HCT116 (cell line): Measurements from ENCODE around the gene PGBD5. TPM values are rescaled to one million over a fixed set of nuclear protein-coding genes. Genes with fewer than 3 reads are reported as not detected.

Source experiments
- ATAC-seq: fragments of 200-7000 bp; cut with Tn5 transposase; 2 replicates; pipeline ENCODE4 v1.9.1; 2020; ENCODE audit warnings: mild to moderate bottlenecking, moderate library complexity
- BruUV-seq: library from RNA; stranded (reverse); fragments of 400-500 nt; replicated peaks from 2 replicates; lab custom pipeline; 2021; lab: Mats Ljungman, UMichigan
- CTCF ChIA-PET: fragments of 300-600 bp; sonication (Branson Sonifier 250); formaldehyde crosslinking; loops from one replicate; lab custom pipeline; 2021; ENCODE audit warnings: antibody characterized with exemption; lab: Charles Lee
- POLR2A ChIA-PET: fragments of 300-600, 350-600 bp; sonication (Branson Sonifier 250); formaldehyde crosslinking; loops from one replicate; lab custom pipeline; 2021; ENCODE audit warnings: antibody characterized with exemption; lab: Charles Lee
- RAD21 ChIA-PET, 2 experiments: fragments of 300-600 bp; sonication (Branson Sonifier 250); formaldehyde crosslinking; loops; one replicate each; lab custom pipeline; 2023; ENCODE audit warnings: low total read pairs in 2 of 2; ENCODE audit not compliant: uncharacterized antibody in 2 of 2, unreplicated experiment in 2 of 2, low non-redundant PET in 1 of 2; lab: Charles Lee
- DNase-seq: peaks from one replicate; pipeline ENCODE4 v3.0.0-alpha.2; 2010; ENCODE audit warnings: low read depth, low spot score
- H2AFZ ChIP-seq: fragments of 200-600 bp; shearing (Covaris generic), sonication (generic); 2 replicates; pipeline ENCODE4 v1.6.1; 2017; ENCODE audit warnings: low read depth, mixed run types, mixed read lengths, antibody characterized with exemption, low read length; ENCODE audit not compliant: poor library complexity, severe bottlenecking
- H3K27ac ChIP-seq: 2 replicates; pipeline ENCODE4 v1.5.1; 2012; ENCODE audit warnings: low read depth, low read length
- H3K27me3 ChIP-seq: fragments of 200-600 bp; sonication (generic); 2 replicates; pipeline ENCODE4 v1.6.1; 2016; ENCODE audit warnings: mixed run types, low read length, mixed read lengths; ENCODE audit not compliant: insufficient read depth
- H3K36me3 ChIP-seq, 2 experiments: fragments of 200-500 bp in 1 of 2; fragments of 200-600 bp in 1 of 2; sonication (Bioruptor generic) in 1 of 2; sonication (generic) in 1 of 2; 2 replicates each; pipeline versions ENCODE4 v1.5.1 to v1.6.1; 2014 to 2016; ENCODE audit warnings: low read length in 2 of 2, inconsistent platforms in 1 of 2, mixed read lengths in 1 of 2, mixed run types in 1 of 2; ENCODE audit not compliant: insufficient read depth in 2 of 2, control insufficient read depth in 1 of 2
- H3K4me1 ChIP-seq, 2 experiments: fragments of 200-600 bp in 1 of 2; sonication (generic) in 1 of 2; 2 replicates each; pipeline versions ENCODE4 v1.5.1 to v1.6.1; 2012 to 2017; ENCODE audit warnings: low read length in 2 of 2, inconsistent platforms in 1 of 2, mild to moderate bottlenecking in 1 of 2, mixed read lengths in 1 of 2, mixed run types in 1 of 2, moderate library complexity in 1 of 2; ENCODE audit not compliant: insufficient read depth in 2 of 2, control insufficient read depth in 1 of 2
- H3K4me2 ChIP-seq: fragments of 200-600 bp; sonication (generic); 2 replicates; pipeline ENCODE4 v1.6.1; 2017; ENCODE audit warnings: mixed run types, low read length, mixed read lengths
- H3K4me3 ChIP-seq, 2 experiments: fragments of 200-600 bp in 1 of 2; sonication (generic) in 1 of 2; replicated peaks in 1 of 2; 2 replicates each; pipeline ENCODE4 v1.5.1; 2011 to 2016; ENCODE audit warnings: low read length in 2 of 2, control low read depth in 1 of 2, low read depth in 1 of 2, mild to moderate bottlenecking in 1 of 2, mixed read lengths in 1 of 2, mixed run types in 1 of 2
- H3K79me2 ChIP-seq: fragments of 200-600 bp; sonication (generic); 2 replicates; pipeline ENCODE4 v1.6.1; 2017; ENCODE audit warnings: mild to moderate bottlenecking, mixed run types, low read length, moderate library complexity, mixed read lengths; ENCODE audit not compliant: insufficient read depth
- H3K9ac ChIP-seq: fragments of 200-600 bp; sonication (generic); 2 replicates; pipeline ENCODE4 v1.6.1; 2016; ENCODE audit warnings: low read length, mixed read lengths
- H3K9me2 ChIP-seq: fragments of 200-600 bp; sonication (generic), shearing (Covaris generic); 2 replicates; pipeline ENCODE4 v1.6.1; 2017; ENCODE audit warnings: mixed run types, mild to moderate bottlenecking, moderate library complexity; ENCODE audit not compliant: insufficient read depth
- H3K9me3 ChIP-seq, 2 experiments: fragments of 200-500 bp in 1 of 2; fragments of 200-600 bp in 1 of 2; sonication (Bioruptor generic) in 1 of 2; sonication (generic) in 1 of 2; 2 replicates each; pipeline ENCODE4 v1.6.1; 2014 to 2017; ENCODE audit warnings: low read length in 2 of 2, mixed read lengths in 2 of 2, inconsistent platforms in 1 of 2, low read depth in 1 of 2, mild to moderate bottlenecking in 1 of 2, mixed run types in 1 of 2, moderate library complexity in 1 of 2; ENCODE audit not compliant: control insufficient read depth in 1 of 2, insufficient read depth in 1 of 2
- H4K20me1 ChIP-seq: fragments of 200-600 bp; sonication (generic), shearing (Covaris generic); 2 replicates; pipeline ENCODE4 v1.6.1; 2017; ENCODE audit warnings: mixed run types, mild to moderate bottlenecking, moderate library complexity; ENCODE audit not compliant: insufficient read depth
- CBX3 ChIP-seq: IDR thresholded peaks from 2 replicates; pipeline ENCODE4 v1.6.1; 2012; ENCODE audit warnings: low read depth
- ELF1 ChIP-seq: IDR thresholded peaks from 2 replicates; pipeline ENCODE4 v1.6.1; 2012; ENCODE audit warnings: low read depth, borderline replicate concordance
- EZH2 ChIP-seq: fragments of 200-600 bp; sonication (generic); IDR thresholded peaks from 2 replicates; pipeline ENCODE4 v1.6.1; 2017; ENCODE audit warnings: antibody characterized with exemption, mixed run types
- EZH2phosphoT487 ChIP-seq: fragments of 200-600 bp; IDR thresholded peaks from 2 replicates; pipeline ENCODE4 v1.6.1; 2018; ENCODE audit warnings: antibody characterized with exemption, borderline replicate concordance
- FOSL1 ChIP-seq: IDR thresholded peaks from 2 replicates; pipeline ENCODE4 v1.6.1; 2012; ENCODE audit warnings: low read depth
- JUND ChIP-seq: IDR thresholded peaks from 2 replicates; pipeline ENCODE4 v1.6.1; 2012
- POLR2AphosphoS5 ChIP-seq: IDR thresholded peaks from 2 replicates; pipeline ENCODE4 v1.6.1; 2011; ENCODE audit warnings: mild to moderate bottlenecking, low read depth, low read length, moderate library complexity
- RAD21 ChIP-seq: IDR thresholded peaks from 2 replicates; pipeline ENCODE4 v1.6.1; 2012; ENCODE audit warnings: low read depth, mild to moderate bottlenecking
- SIN3A ChIP-seq: IDR thresholded peaks from 2 replicates; pipeline ENCODE4 v1.6.1; 2012; ENCODE audit warnings: low read depth
- SP1 ChIP-seq: IDR thresholded peaks from 2 replicates; pipeline ENCODE4 v1.6.1; 2012; ENCODE audit warnings: low read depth
- SRF ChIP-seq: IDR thresholded peaks from 2 replicates; pipeline ENCODE4 v1.6.1; 2012; ENCODE audit warnings: low read depth
- TCF7L2 ChIP-seq: IDR thresholded peaks from 2 replicates; pipeline ENCODE4 v1.7.0; 2011; ENCODE audit warnings: borderline replicate concordance, inconsistent platforms; ENCODE audit not compliant: insufficient read depth, insufficient read length; ENCODE audit errors: extremely low read depth
- YY1 ChIP-seq: IDR thresholded peaks from 2 replicates; pipeline ENCODE4 v1.6.1; 2011; ENCODE audit warnings: low read length, low read depth, moderate library complexity, mild to moderate bottlenecking; ENCODE audit not compliant: insufficient replicate concordance; ENCODE audit errors: extremely low read depth
- ZFX ChIP-seq: fragments of 450-650 bp; IDR thresholded peaks from 2 replicates; pipeline ENCODE4 v1.6.1; 2017
- ZNF274 ChIP-seq: fragments of 200-500 bp; sonication (Bioruptor generic); IDR thresholded peaks from 2 replicates; pipeline ENCODE4 v1.6.1; 2014; ENCODE audit warnings: mild to moderate bottlenecking, low read depth, low read length, inconsistent platforms
- intact Hi-C: fragments of 100-400 bp; cut with micrococcal nuclease; formaldehyde crosslinking; loops from 2 replicates; pipeline ENCODE4 v1.10.0; 2022
- total RNA-seq: library from RNA; stranded (reverse); gene quantifications from one replicate; pipeline ENCODE4 v1.2.1, GENCODE V29; 2021; ENCODE audit not compliant: unreplicated experiment
- TF ChIP-seq, protein P1 (sequence below): IDR thresholded peaks from 2 replicates; pipeline ENCODE4 v1.6.1; 2011; ENCODE audit warnings: mild to moderate bottlenecking, low read length, moderate library complexity; ENCODE audit not compliant: insufficient replicate concordance; ENCODE audit errors: extremely low read depth
- TF ChIP-seq, protein P2 (sequence below): IDR thresholded peaks from 2 replicates; pipeline ENCODE4 v1.6.1; 2012
- TF ChIP-seq, protein P3 (sequence below): IDR thresholded peaks from 2 replicates; pipeline ENCODE4 v1.6.1; 2012
- TF ChIP-seq, protein P4 (sequence below): IDR thresholded peaks from 2 replicates; pipeline ENCODE4 v1.6.1; 2012; ENCODE audit warnings: low read depth

The PGBD5 gene
- total RNA-seq, 1 experiment from 2014 or later: 0.27 TPM

DNA sequence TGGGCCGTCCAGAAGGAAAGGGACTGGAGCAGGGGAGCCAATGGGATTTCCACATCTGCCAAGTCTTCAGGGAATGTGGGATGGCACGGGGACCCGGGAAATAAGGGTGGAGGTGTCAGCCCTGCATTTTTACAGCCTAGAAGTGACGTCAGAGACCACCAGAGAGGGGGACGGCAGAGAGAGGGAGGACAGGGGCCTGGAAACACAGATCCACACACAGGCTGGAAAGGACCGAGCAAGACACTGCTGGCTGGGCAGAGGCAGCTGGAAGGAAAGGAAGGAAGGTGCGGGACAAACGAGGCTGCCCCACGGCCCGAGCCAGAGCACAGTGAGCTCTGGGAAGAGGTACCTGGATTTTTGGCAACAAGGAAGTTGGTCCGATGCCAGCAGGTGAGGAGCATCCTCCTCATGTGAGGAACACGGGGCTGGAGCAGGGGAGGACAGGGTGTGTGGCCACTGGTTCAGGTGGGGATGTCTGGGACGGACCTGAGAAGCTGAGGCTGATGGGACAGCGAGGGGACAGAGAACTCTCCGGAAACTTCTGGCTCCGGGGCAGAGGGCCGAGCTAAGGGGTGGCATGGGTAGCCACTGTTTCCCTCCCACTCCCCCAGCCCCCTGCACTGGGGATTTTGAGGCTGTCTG is 138.3 kb downstream of the PGBD5 start:
- no peak overlapping the region for H3K27ac ChIP-seq
- H3K27me3 ChIP-seq: peaks cover 4% of the 10 kb centered on the region; the same call in 1 of the 2 replicates
- TF ChIP-seq, protein P1, sequence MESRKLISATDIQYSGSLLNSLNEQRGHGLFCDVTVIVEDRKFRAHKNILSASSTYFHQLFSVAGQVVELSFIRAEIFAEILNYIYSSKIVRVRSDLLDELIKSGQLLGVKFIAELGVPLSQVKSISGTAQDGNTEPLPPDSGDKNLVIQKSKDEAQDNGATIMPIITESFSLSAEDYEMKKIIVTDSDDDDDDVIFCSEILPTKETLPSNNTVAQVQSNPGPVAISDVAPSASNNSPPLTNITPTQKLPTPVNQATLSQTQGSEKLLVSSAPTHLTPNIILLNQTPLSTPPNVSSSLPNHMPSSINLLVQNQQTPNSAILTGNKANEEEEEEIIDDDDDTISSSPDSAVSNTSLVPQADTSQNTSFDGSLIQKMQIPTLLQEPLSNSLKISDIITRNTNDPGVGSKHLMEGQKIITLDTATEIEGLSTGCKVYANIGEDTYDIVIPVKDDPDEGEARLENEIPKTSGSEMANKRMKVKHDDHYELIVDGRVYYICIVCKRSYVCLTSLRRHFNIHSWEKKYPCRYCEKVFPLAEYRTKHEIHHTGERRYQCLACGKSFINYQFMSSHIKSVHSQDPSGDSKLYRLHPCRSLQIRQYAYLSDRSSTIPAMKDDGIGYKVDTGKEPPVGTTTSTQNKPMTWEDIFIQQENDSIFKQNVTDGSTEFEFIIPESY: no peak
- TF ChIP-seq SP1 (no peak), EZH2 (no peak), CBX3 (no peak), ZNF274 (no peak), YY1 (no peak), ELF1 (no peak), EZH2phosphoT487 (no peak), POLR2AphosphoS5 (no peak), ZFX (no peak), FOSL1 (no peak), SIN3A (no peak), SRF (no peak), RAD21 (no peak), TCF7L2 (no peak), JUND (no peak)
- TF ChIP-seq, protein P2, sequence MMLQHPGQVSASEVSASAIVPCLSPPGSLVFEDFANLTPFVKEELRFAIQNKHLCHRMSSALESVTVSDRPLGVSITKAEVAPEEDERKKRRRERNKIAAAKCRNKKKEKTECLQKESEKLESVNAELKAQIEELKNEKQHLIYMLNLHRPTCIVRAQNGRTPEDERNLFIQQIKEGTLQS: no peak
- TF ChIP-seq, protein P3, sequence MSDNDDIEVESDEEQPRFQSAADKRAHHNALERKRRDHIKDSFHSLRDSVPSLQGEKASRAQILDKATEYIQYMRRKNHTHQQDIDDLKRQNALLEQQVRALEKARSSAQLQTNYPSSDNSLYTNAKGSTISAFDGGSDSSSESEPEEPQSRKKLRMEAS: no peak
- TF ChIP-seq, protein P4, sequence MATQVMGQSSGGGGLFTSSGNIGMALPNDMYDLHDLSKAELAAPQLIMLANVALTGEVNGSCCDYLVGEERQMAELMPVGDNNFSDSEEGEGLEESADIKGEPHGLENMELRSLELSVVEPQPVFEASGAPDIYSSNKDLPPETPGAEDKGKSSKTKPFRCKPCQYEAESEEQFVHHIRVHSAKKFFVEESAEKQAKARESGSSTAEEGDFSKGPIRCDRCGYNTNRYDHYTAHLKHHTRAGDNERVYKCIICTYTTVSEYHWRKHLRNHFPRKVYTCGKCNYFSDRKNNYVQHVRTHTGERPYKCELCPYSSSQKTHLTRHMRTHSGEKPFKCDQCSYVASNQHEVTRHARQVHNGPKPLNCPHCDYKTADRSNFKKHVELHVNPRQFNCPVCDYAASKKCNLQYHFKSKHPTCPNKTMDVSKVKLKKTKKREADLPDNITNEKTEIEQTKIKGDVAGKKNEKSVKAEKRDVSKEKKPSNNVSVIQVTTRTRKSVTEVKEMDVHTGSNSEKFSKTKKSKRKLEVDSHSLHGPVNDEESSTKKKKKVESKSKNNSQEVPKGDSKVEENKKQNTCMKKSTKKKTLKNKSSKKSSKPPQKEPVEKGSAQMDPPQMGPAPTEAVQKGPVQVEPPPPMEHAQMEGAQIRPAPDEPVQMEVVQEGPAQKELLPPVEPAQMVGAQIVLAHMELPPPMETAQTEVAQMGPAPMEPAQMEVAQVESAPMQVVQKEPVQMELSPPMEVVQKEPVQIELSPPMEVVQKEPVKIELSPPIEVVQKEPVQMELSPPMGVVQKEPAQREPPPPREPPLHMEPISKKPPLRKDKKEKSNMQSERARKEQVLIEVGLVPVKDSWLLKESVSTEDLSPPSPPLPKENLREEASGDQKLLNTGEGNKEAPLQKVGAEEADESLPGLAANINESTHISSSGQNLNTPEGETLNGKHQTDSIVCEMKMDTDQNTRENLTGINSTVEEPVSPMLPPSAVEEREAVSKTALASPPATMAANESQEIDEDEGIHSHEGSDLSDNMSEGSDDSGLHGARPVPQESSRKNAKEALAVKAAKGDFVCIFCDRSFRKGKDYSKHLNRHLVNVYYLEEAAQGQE: no peak
- no peak overlapping the region for H3K4me3 ChIP-seq
- no peaks in the 10 kb centered on the region for H3K79me2 ChIP-seq
- intact Hi-C loops: no loop called here
- no peaks in the 10 kb centered on the region for H3K4me1 ChIP-seq
- ChIA-PET CTCF (no interaction called here), RAD21 (no interaction called here), POLR2A (no interaction called here)
- ATAC-seq (no peak), DNase-seq (no peak)
- no peak overlapping the region for H3K4me2 ChIP-seq
- no peaks in the 10 kb centered on the region for H3K9me2 ChIP-seq
- no peak overlapping the region for H2AFZ ChIP-seq
- no peaks in the 10 kb centered on the region for H3K9me3 ChIP-seq
- H3K36me3 ChIP-seq: no peaks in the 10 kb centered on the region
- no peak overlapping the region for H3K9ac ChIP-seq
- BruUV-seq: no TSS peak
- H4K20me1 ChIP-seq: no peaks in the 10 kb centered on the region
